ENCODE data around the gene C15orf39. TPM values are rescaled to one million over a fixed set of nuclear protein-coding genes. Genes with fewer than 3 reads are reported as not detected.
"Not testable (repeated sequence)": the region's sequence is repeated elsewhere in the genome, so short reads cannot be mapped to it uniquely, and the experiment has no call there.

The C15orf39 gene
- total RNA-seq, 2 experiments from 2014 or later = 14.1 to 14.2 TPM

GRCh38 chr15:75210811-75211230 lies 9.1 kb downstream of the C15orf39 start:
- ChIA-PET CTCF (interaction anchor here (1.9 kb wide), 1 partner anchor 181 kb away, joined by 5 read pairs; no protein-coding TSS in a partner anchor), POLR2A (no interaction called here)
- no peaks in the 10 kb centered on the region for H3K27me3 Mint-ChIP-seq
- H3K9me3 Mint-ChIP-seq = no peaks in the 10 kb centered on the region
- H3K36me3 Mint-ChIP-seq = peaks cover 13% of the 10 kb centered on the region
- DNase-seq = no peak
- intact Hi-C loops (cut with micrococcal nuclease) = no loop called here
- H3K27ac Mint-ChIP-seq = no peak overlapping the region
- H3K4me3 Mint-ChIP-seq = no peak overlapping the region
- peaks cover 8% of the 10 kb centered on the region for H3K4me1 Mint-ChIP-seq (ENCODE audit: low read depth)

- no peak overlapping the region for H3K27ac Mint-ChIP-seq
These were observed 9.9 kb downstream of the C15orf39 start for GRCh38 chr15:75211436-75212199.

GRCh38 chr15:75212200-75212858 lies 10.6 kb downstream of the C15orf39 start:
- H3K27ac Mint-ChIP-seq = no peak overlapping the region
- intact Hi-C loops (cut with micrococcal nuclease) = no loop called here
- H3K9me3 Mint-ChIP-seq = no peaks in the 10 kb centered on the region
- no peak for DNase-seq
- ChIA-PET POLR2A (interaction anchor here (1.4 kb wide), 1 partner anchor 8 kb away, joined by 3 read pairs; no protein-coding TSS in a partner anchor), CTCF (interaction anchor here (1.9 kb wide), 1 partner anchor 183 kb away, joined by 5 read pairs; no protein-coding TSS in a partner anchor)
- peaks cover 8% of the 10 kb centered on the region for H3K4me1 Mint-ChIP-seq (ENCODE audit: low read depth)
- no peaks in the 10 kb centered on the region for H3K27me3 Mint-ChIP-seq
- peaks cover 13% of the 10 kb centered on the region for H3K36me3 Mint-ChIP-seq
- H3K4me3 Mint-ChIP-seq = no peak overlapping the region

More at GRCh38 chr15:75211436-75212199, 9.9 kb downstream of the C15orf39 start:
- ChIA-PET CTCF (interaction anchor here (1.9 kb wide), 1 partner anchor 182 kb away, joined by 5 read pairs; no protein-coding TSS in a partner anchor), POLR2A (no interaction called here)
- Mint-ChIP-seq H3K9me3 (no peaks in the 10 kb centered on the region), H3K36me3 (peaks cover 13% of the 10 kb centered on the region), H3K4me3 (no peak overlapping the region), H3K4me1 (ENCODE audit: low read depth) (peaks cover 8% of the 10 kb centered on the region), H3K27me3 (no peaks in the 10 kb centered on the region)
- intact Hi-C loops (cut with micrococcal nuclease) = no loop called here
- no peak for DNase-seq

GRCh38 chr15:75213212-75213767 lies 11.6 kb downstream of the C15orf39 start:
- POLR2A ChIA-PET = interaction anchor here (1.4 kb wide), 1 partner anchor 9 kb away, joined by 3 read pairs; no protein-coding TSS in a partner anchor
- intact Hi-C loops (cut with micrococcal nuclease) = no loop called here
- peaks cover 11% of the 10 kb centered on the region for H3K36me3 Mint-ChIP-seq
- H3K4me3 Mint-ChIP-seq = no peak overlapping the region
- peaks cover 8% of the 10 kb centered on the region for H3K4me1 Mint-ChIP-seq (ENCODE audit: low read depth)
- no peak overlapping the region for H3K27ac Mint-ChIP-seq
- CTCF ChIA-PET = no interaction called here
- no peak for DNase-seq
- H3K27me3 Mint-ChIP-seq = no peaks in the 10 kb centered on the region
- no peaks in the 10 kb centered on the region for H3K9me3 Mint-ChIP-seq

GRCh38 chr15:75213768-75214221 lies 12.1 kb downstream of the C15orf39 start:
- H3K27me3 Mint-ChIP-seq = no peaks in the 10 kb centered on the region
- ChIA-PET CTCF (interaction anchor here (0.8 kb wide), 1 partner anchor 185 kb away, joined by 4 read pairs; no protein-coding TSS in a partner anchor), POLR2A (interaction anchor here (1.4 kb wide), 1 partner anchor 9 kb away, joined by 3 read pairs; no protein-coding TSS in a partner anchor)
- no peak for DNase-seq
- no peak overlapping the region for H3K27ac Mint-ChIP-seq
- intact Hi-C loops (cut with micrococcal nuclease) = no loop called here
- no peaks in the 10 kb centered on the region for H3K9me3 Mint-ChIP-seq
- peaks cover 11% of the 10 kb centered on the region for H3K36me3 Mint-ChIP-seq
- no peak overlapping the region for H3K4me3 Mint-ChIP-seq
- peaks cover 8% of the 10 kb centered on the region for H3K4me1 Mint-ChIP-seq (ENCODE audit: low read depth)

- no peaks in the 10 kb centered on the region for H3K27me3 Mint-ChIP-seq
- peaks cover 8% of the 10 kb centered on the region for H3K36me3 Mint-ChIP-seq
- DNase-seq = no peak
- intact Hi-C loops (cut with micrococcal nuclease) = no loop called here
- POLR2A ChIA-PET = interaction anchor here (1.3 kb wide), 1 partner anchor 191 kb away, joined by 4 read pairs; the partner anchor contains the start of gene PPCDC
- CTCF ChIA-PET = interaction anchor here (0.8 to 1.4 kb wide), 4 partner anchors 185 to 313 kb away, joined by 3 to 4 read pairs (median 3); partner anchors contain the start of gene FAM219B
- no peaks in the 10 kb centered on the region for H3K9me3 Mint-ChIP-seq
- no peak overlapping the region for H3K27ac Mint-ChIP-seq
- H3K4me3 Mint-ChIP-seq = no peak overlapping the region
- peaks cover 3% of the 10 kb centered on the region for H3K4me1 Mint-ChIP-seq (ENCODE audit: low read depth)
These were observed 12.8 kb downstream of the C15orf39 start for GRCh38 chr15:75214293-75215096.

- intact Hi-C loops (cut with micrococcal nuclease) = no loop called here
- Mint-ChIP-seq H3K4me1 (ENCODE audit: low read depth) (no peaks in the 10 kb centered on the region), H3K36me3 (peaks cover 4% of the 10 kb centered on the region), H3K4me3 (no peak overlapping the region), H3K9me3 (no peaks in the 10 kb centered on the region), H3K27me3 (no peaks in the 10 kb centered on the region), H3K27ac (no peak overlapping the region)
- ChIA-PET POLR2A (interaction anchor here (1.3 kb wide), 1 partner anchor 192 kb away, joined by 4 read pairs; the partner anchor contains the start of gene PPCDC), CTCF (interaction anchor here (0.7 to 1.4 kb wide), 4 partner anchors 10 to 313 kb away, joined by 3 read pairs; partner anchors contain the start of gene FAM219B)
- no peak for DNase-seq
These were observed 13.7 kb downstream of the C15orf39 start for GRCh38 chr15:75215107-75216004.

- H3K27me3 Mint-ChIP-seq = no peaks in the 10 kb centered on the region
- no peak for DNase-seq
- H3K4me3 Mint-ChIP-seq = no peak overlapping the region
- H3K4me1 Mint-ChIP-seq (ENCODE audit: low read depth) = no peaks in the 10 kb centered on the region
- no peak overlapping the region for H3K27ac Mint-ChIP-seq
- no peaks in the 10 kb centered on the region for H3K9me3 Mint-ChIP-seq
- ChIA-PET CTCF (interaction anchor here (1.6 kb wide), 1 partner anchor 13 kb away, joined by 4 read pairs; no protein-coding TSS in a partner anchor), POLR2A (no interaction called here)
- H3K36me3 Mint-ChIP-seq = no peaks in the 10 kb centered on the region
- intact Hi-C loops (cut with micrococcal nuclease) = no loop called here
These were observed 15.3 kb downstream of the C15orf39 start for GRCh38 chr15:75217012-75217411.

GRCh38 chr15:75217574-75217973 lies 15.9 kb downstream of the C15orf39 start:
- H3K36me3 Mint-ChIP-seq; H3K27ac Mint-ChIP-seq; H3K4me3 Mint-ChIP-seq; H3K27me3 Mint-ChIP-seq; DNase-seq; POLR2A ChIA-PET; intact Hi-C loops (cut with micrococcal nuclease); H3K4me1 Mint-ChIP-seq (ENCODE audit: low read depth); H3K9me3 Mint-ChIP-seq: not testable (repeated sequence)
- CTCF ChIA-PET = interaction anchor here (1.6 kb wide), 1 partner anchor 13 kb away, joined by 4 read pairs; no protein-coding TSS in a partner anchor

GRCh38 chr15:75219507-75219929 lies 17.8 kb downstream of the C15orf39 start:
- H3K9me3 Mint-ChIP-seq; H3K27me3 Mint-ChIP-seq; H3K36me3 Mint-ChIP-seq; intact Hi-C loops (cut with micrococcal nuclease); CTCF ChIA-PET; H3K27ac Mint-ChIP-seq; H3K4me1 Mint-ChIP-seq (ENCODE audit: low read depth); H3K4me3 Mint-ChIP-seq; DNase-seq: not testable (repeated sequence)
- POLR2A ChIA-PET = interaction anchor here (0.7 kb wide), 1 partner anchor 360 kb away, joined by 3 read pairs; no protein-coding TSS in a partner anchor
